K562 (cell line): ENCODE results near the gene TMEM184A. TPM values are rescaled to one million over a fixed set of nuclear protein-coding genes. Genes with fewer than 3 reads are reported as not detected.

Experiments used
- ATAC-seq: fragments of 200-7000 bp; cut with Tn5 transposase; 3 replicates; pipeline ENCODE4 v1.9.1; 2020; ENCODE audit warnings: moderate library complexity
- BruUV-seq: library from RNA; stranded (reverse); fragments of 400-500 nt; replicated peaks from 2 replicates; lab custom pipeline; 2021; lab: Mats Ljungman, UMichigan
- CTCF ChIA-PET: fragments of 300-600 bp; formaldehyde crosslinking; extraction: SDS; loops from one replicate; lab custom pipeline; 2021; ENCODE audit warnings: low intra/inter-chr PET ratio; lab: Yijun Ruan, JAX
- POLR2A ChIA-PET: fragments of 300-600, 350-650 bp; sonication (Branson Sonifier 250); formaldehyde crosslinking; extraction: SDS; loops from one replicate; lab custom pipeline; 2021; ENCODE audit warnings: antibody characterized with exemption, inconsistent platforms; lab: Yijun Ruan, JAX
- DNase-seq, 4 experiments: peaks; one replicate each; pipeline versions ENCODE4 v3.0.0 to v3.0.0-alpha.2; 2011 to 2018; ENCODE audit warnings: low spot score in 3 of 4, mixed read lengths in 3 of 4; ENCODE audit errors: extremely low read depth in 1 of 4
- FAIRE-seq: peaks from 2 replicates; lab custom pipeline; 2011; peaks lifted over from hg19 to GRCh38; lab: Jason Lieb, UNC
- H2AFZ ChIP-seq: 2 replicates; pipeline ENCODE4 v1.6.0; 2011; ENCODE audit warnings: low read depth, low read length, control low read depth, inconsistent platforms
- H3K27ac ChIP-seq: fragments of 200-600 bp; 3 replicates; pipeline ENCODE4 v1.8.0; 2011; ENCODE audit warnings: low read depth, mild to moderate bottlenecking, control low read depth, inconsistent platforms, low read length, moderate library complexity, mixed read lengths; ENCODE audit errors: extremely low read depth
- H3K27me3 ChIP-seq, 2 experiments: fragments of 300-600 bp in 1 of 2; 2 replicates in 1 of 2; 3 replicates in 1 of 2; pipeline versions ENCODE4 v1.6.0 to v1.8.0; 2011; ENCODE audit warnings: inconsistent platforms in 2 of 2, low read length in 2 of 2, mild to moderate bottlenecking in 1 of 2, mixed read lengths in 1 of 2, moderate library complexity in 1 of 2; ENCODE audit not compliant: control insufficient read depth in 2 of 2, insufficient read depth in 2 of 2
- H3K36me3 ChIP-seq: fragments of 300-600 bp; 3 replicates; pipeline ENCODE4 v1.8.0; 2011; ENCODE audit warnings: mild to moderate bottlenecking, low read length, inconsistent platforms; ENCODE audit not compliant: control insufficient read depth, insufficient read depth
- H3K4me1 ChIP-seq, 2 experiments: fragments of 200-600 bp in 1 of 2; replicated peaks in 1 of 2; 2 replicates in 1 of 2; 3 replicates in 1 of 2; pipeline versions ENCODE4 v1.5.1 to v1.8.0; 2011; ENCODE audit warnings: inconsistent platforms in 2 of 2, low read length in 2 of 2, mild to moderate bottlenecking in 1 of 2, mixed read lengths in 1 of 2, moderate library complexity in 1 of 2; ENCODE audit not compliant: control insufficient read depth in 2 of 2, insufficient read depth in 2 of 2
- H3K4me2 ChIP-seq: 2 replicates; pipeline ENCODE4 v1.6.1; 2011; ENCODE audit warnings: low read length, control low read depth, inconsistent platforms, mixed read lengths; ENCODE audit not compliant: insufficient read depth
- H3K4me3 ChIP-seq: fragments of 200-600 bp; sonication (generic), shearing (Covaris generic); 2 replicates; pipeline ENCODE4 v1.5.1; 2016; ENCODE audit warnings: control low read depth, inconsistent platforms
- H3K79me2 ChIP-seq: fragments of 200-600 bp; 3 replicates; pipeline ENCODE4 v1.8.0; 2011; ENCODE audit warnings: low read length, inconsistent platforms; ENCODE audit not compliant: control insufficient read depth, insufficient read depth
- H3K9ac ChIP-seq, 2 experiments: 2 replicates each; pipeline versions ENCODE4 v1.6.0 to v1.6.1; 2011; ENCODE audit warnings: low read depth in 2 of 2, low read length in 2 of 2, control low read depth in 1 of 2, inconsistent platforms in 1 of 2, mild to moderate bottlenecking in 1 of 2, mixed read lengths in 1 of 2; ENCODE audit not compliant: insufficient read depth in 1 of 2
- H3K9me1 ChIP-seq: one replicate; pipeline ENCODE4 v1.6.0; 2011; ENCODE audit warnings: inconsistent platforms, mild to moderate bottlenecking, low read length, moderate library complexity; ENCODE audit not compliant: control insufficient read depth, insufficient read depth
- H3K9me3 ChIP-seq: replicated peaks from 2 replicates; pipeline ENCODE4 v1.5.1; 2011; ENCODE audit warnings: low read depth, low read length, inconsistent platforms; ENCODE audit not compliant: control insufficient read depth, insufficient read depth
- H4K20me1 ChIP-seq: replicated peaks from 2 replicates; pipeline ENCODE4 v1.6.1; 2011; ENCODE audit warnings: low read length, inconsistent platforms, mixed read lengths; ENCODE audit not compliant: control insufficient read depth, insufficient read depth
- CREB3 ChIP-seq: fragments of 450-650 bp; conservative IDR thresholded peaks from 2 replicates; pipeline ENCODE4 v1.6.1; 2016; ENCODE audit warnings: missing genetic modification characterization, low read depth, mild to moderate bottlenecking, missing compliant biosample characterization, moderate library complexity
- HDAC8 ChIP-seq: fragments of 450-650 bp; IDR thresholded peaks from 2 replicates; pipeline ENCODE4 v1.6.1; 2016; ENCODE audit warnings: mild to moderate bottlenecking, missing genetic modification characterization, moderate library complexity, missing compliant biosample characterization
- HNRNPLL ChIP-seq: fragments of 200-400 bp; formaldehyde crosslinking; IDR thresholded peaks from 2 replicates; pipeline ENCODE4 v1.6.1; 2017; ENCODE audit warnings: low read length, low read depth, mild to moderate bottlenecking; ENCODE audit not compliant: poor library complexity, severe bottlenecking
- HOXB6 ChIP-seq: fragments of 250-450 bp; sonication (Bioruptor Pico); IDR thresholded peaks from 2 replicates; pipeline ENCODE4 v1.5.1; 2022; ENCODE audit warnings: mild to moderate bottlenecking, borderline replicate concordance
- IFI16 ChIP-seq: fragments of 250-450 bp; sonication (Bioruptor Pico); IDR thresholded peaks from 2 replicates; pipeline ENCODE4 v2.1.2; 2022; ENCODE audit warnings: mild to moderate bottlenecking, inconsistent platforms
- PCBP1 ChIP-seq: fragments of 200-400 bp; formaldehyde crosslinking; IDR thresholded peaks from 2 replicates; pipeline ENCODE4 v1.6.1; 2018; ENCODE audit warnings: mild to moderate bottlenecking, low read depth, low read length; ENCODE audit not compliant: poor library complexity, severe bottlenecking
- SMC3 ChIP-seq: conservative IDR thresholded peaks from 2 replicates; pipeline ENCODE4 v1.6.1; 2011; ENCODE audit warnings: low read depth, low read length, improper control_type of control experiment; ENCODE audit not compliant: insufficient read depth
- WGBS: fragments of 100-300 bp; shearing (Covaris generic); methylation state at CpG from one replicate; pipeline ENCODE4 v1.1.6; 2016; ENCODE audit warnings: low coverage, mixed read lengths; ENCODE audit not compliant: insufficient coverage; ENCODE audit errors: missing lambda C conversion rate; 5-methylcytosine and 5-hydroxymethylcytosine counted together
- in situ Hi-C: fragments of 300-500 bp; cut with MboI; formaldehyde crosslinking; loops from 4 replicates; pipeline ENCODE4 v1.15.0; 2018; ENCODE audit warnings: inconsistent platforms, mixed read lengths
- intact Hi-C: fragments of 100-400 bp; cut with micrococcal nuclease; formaldehyde crosslinking; loops from 2 replicates; pipeline ENCODE4 v1.14.2; 2022
- polyA plus RNA-seq, 8 experiments: library from polyadenylated mRNA; depleted of rRNA in 4 of 8; stranded (reverse) in 5 of 8; unstranded in 3 of 8; fragments of >200 nt; fragmentation: Nextera tagmentation in 2 of 8; fragmentation: Illumina TruSeq in 1 of 8; extraction: Ambion mirVana in 2 of 8; extraction: Trizol in 1 of 8; gene quantifications; 2 replicates each; pipeline versions ENCODE4 v1.2.1 to v1.2.3, GENCODE V29; 2011 to 2014; ENCODE audit warnings: inconsistent platforms in 1 of 8, missing spikeins in 1 of 8
- total RNA-seq, 7 experiments: library from RNA; depleted of rRNA in 6 of 7; stranded (reverse); fragments of >200 nt in 6 of 7; fragmentation: Illumina TruSeq in 2 of 7; extraction: Trizol in 2 of 7; gene quantifications; 2 replicates each; pipeline versions ENCODE4 v1.2.1 to v1.2.3, GENCODE V29; 2011 to 2021; ENCODE audit warnings: low replicate concordance in 1 of 7

The TMEM184A gene
- total and polyA plus RNA-seq, 9 of the 15 experiments (the other 6 are each of a cell fraction or from before 2014, with no cell fraction given), result 0.10 to 0.18 (median 0.11) TPM; not detected in 6

GRCh38 chr7:1602386-1602785 lies 46.4 kb upstream of the TMEM184A start (continued):
- no peak for TF ChIP-seq CREB3 (tag)
- TF ChIP-seq, all 486 proteins: peak for 0

- TF ChIP-seq PCBP1 (no peak), HNRNPLL (no peak), HOXB6 (CRISPR knock-in tag) (no peak), IFI16 (no peak), SMC3 (no peak), HDAC8 (tag) (no peak)
- POLR2A ChIA-PET, result interaction anchor here (0.7 kb wide), 1 partner anchor 303 kb away, joined by 3 read pairs; no protein-coding TSS in a partner anchor
- Histone ChIP-seq H3K27ac (no peak overlapping the region), H3K4me2 (no peak overlapping the region), H2AFZ (no peak overlapping the region), H3K9me3 (no peaks in the 10 kb centered on the region; the same call in 1 of the 2 replicates), H3K9ac (no peak overlapping the region), H3K79me2 (no peaks in the 10 kb centered on the region), H3K27me3 (peaks cover 57 to 88% of the 10 kb centered on the region in 2 experiments), H3K9me1 (peaks cover 2% of the 10 kb centered on the region), H3K4me3 (no peak overlapping the region), H3K4me1 (peaks cover 0 to 21% of the 10 kb centered on the region in 2 experiments; a peak in 2 of 5 replicates), H3K36me3 (no peaks in the 10 kb centered on the region), H4K20me1 (peaks cover 6% of the 10 kb centered on the region)
- DNase-seq (no peak), ATAC-seq (0 out of 3 replicates have a peak, but pooled peaks have one; percentile 31), FAIRE-seq (no peak)
- intact Hi-C loops (no loop called here), in situ Hi-C loops (no loop called here)
- WGBS, result 3% methylated on average over 22 of the region's 24 CpGs
- no TSS peak for BruUV-seq
- CTCF ChIA-PET, result no interaction called here
Measured at GRCh38 chr7:1601956-1602355, 46.0 kb upstream of the TMEM184A start.
